A673 (cell line): ENCODE data around the gene ZNF592.

Source experiments
- CTCF ChIP-seq: fragments of 300-800, 200-600 bp; sonication (generic); conservative IDR thresholded peaks from 2 replicates; pipeline ENCODE4 v1.5.1; 2017; ENCODE audit warnings: low read depth, mild to moderate bottlenecking, antibody characterized with exemption, low read length, moderate library complexity, mixed read lengths
- EZH2 ChIP-seq: fragments of 200-600 bp; sonication (generic); IDR thresholded peaks from 2 replicates; pipeline ENCODE4 v1.6.1; 2017; ENCODE audit warnings: borderline replicate concordance, low read depth, mild to moderate bottlenecking, mixed read lengths, antibody characterized with exemption, low read length; ENCODE audit not compliant: poor library complexity, severe bottlenecking

DNA sequence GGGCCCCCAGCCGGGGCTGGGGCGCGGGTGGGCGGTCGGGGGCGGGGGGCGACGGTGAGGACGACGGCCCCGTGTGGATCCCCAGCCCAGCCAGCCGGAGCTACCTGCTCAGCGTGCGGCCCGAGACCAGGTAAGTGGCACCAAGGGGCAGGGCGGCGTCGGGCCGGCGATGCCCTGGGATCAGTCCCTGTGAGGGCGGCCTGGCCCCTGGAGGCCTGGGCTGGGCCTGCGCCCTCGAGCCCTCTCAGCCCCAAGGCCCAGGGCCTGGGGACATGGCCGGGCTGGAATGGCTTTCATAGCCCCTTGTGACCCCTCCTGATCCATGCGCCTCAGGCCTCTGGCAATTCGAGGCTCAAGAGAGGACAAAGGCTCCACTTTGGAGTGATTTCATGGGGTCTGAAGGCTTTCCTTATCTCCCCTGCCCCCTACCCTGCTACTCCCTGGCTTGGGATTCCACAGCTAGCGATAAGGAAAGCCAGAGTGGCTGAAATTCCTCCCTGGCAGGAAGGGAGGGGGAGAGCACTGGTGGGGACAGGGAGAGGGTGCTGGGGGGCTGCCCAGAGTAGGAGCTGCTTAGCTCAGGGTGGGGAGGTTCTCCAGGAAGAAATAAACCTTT, 69.2 kb downstream of the ZNF592 start:
- no peak for TF ChIP-seq CTCF
- TF ChIP-seq EZH2, result no peak
